Measurements from ENCODE around the gene MARK4.

- no peak for TF ChIP-seq CEBPB (IDR thresholded peaks at IDR 0.05)
- TF ChIP-seq TEAD4 (IDR thresholded peaks at IDR 0.05), result no peak
- no peak for TF ChIP-seq EP300 (IDR thresholded peaks at IDR 0.05; ENCODE audit: borderline replicate concordance)
- no peak for TF ChIP-seq NFIC (IDR thresholded peaks at IDR 0.05)
- TF ChIP-seq MAX (IDR thresholded peaks at IDR 0.05), result no peak
- TF ChIP-seq YY1 (IDR thresholded peaks at IDR 0.05; ENCODE audit: low read depth), result no peak
- TF ChIP-seq REST (IDR thresholded peaks at IDR 0.05; ENCODE audit: low read depth), result no peak
- TF ChIP-seq FOXM1 (IDR thresholded peaks at IDR 0.05; ENCODE audit: borderline replicate concordance, low read depth), result no peak
- TF ChIP-seq TCF12 (IDR thresholded peaks at IDR 0.05; ENCODE audit: low read depth), result no peak
- no peak for TF ChIP-seq CREB1 (IDR thresholded peaks at IDR 0.05; ENCODE audit: low read depth)
Measured at GRCh38 chr19:45253396-45254027, 2.4 kb downstream of the MARK4 start.
